Epithelial cell of esophagus (primary cell): ENCODE data around the gene SEC16A.

Source experiments
- DNase-seq: peaks from one replicate; pipeline ENCODE4 v3.0.0; 2010; ENCODE audit warnings: low read depth
- H3K4me3 ChIP-seq: 2 replicates; pipeline ENCODE4 v1.5.1; 2011; ENCODE audit warnings: mild to moderate bottlenecking, low read length, control low read depth
- CTCF ChIP-seq: IDR thresholded peaks from 2 replicates; pipeline ENCODE4 v1.5.1; 2011; ENCODE audit warnings: low read depth, mild to moderate bottlenecking, low read length, control low read depth, inconsistent platforms; ENCODE audit not compliant: insufficient read depth; ENCODE audit errors: missing control alignments

The SEC16A gene

DNA sequence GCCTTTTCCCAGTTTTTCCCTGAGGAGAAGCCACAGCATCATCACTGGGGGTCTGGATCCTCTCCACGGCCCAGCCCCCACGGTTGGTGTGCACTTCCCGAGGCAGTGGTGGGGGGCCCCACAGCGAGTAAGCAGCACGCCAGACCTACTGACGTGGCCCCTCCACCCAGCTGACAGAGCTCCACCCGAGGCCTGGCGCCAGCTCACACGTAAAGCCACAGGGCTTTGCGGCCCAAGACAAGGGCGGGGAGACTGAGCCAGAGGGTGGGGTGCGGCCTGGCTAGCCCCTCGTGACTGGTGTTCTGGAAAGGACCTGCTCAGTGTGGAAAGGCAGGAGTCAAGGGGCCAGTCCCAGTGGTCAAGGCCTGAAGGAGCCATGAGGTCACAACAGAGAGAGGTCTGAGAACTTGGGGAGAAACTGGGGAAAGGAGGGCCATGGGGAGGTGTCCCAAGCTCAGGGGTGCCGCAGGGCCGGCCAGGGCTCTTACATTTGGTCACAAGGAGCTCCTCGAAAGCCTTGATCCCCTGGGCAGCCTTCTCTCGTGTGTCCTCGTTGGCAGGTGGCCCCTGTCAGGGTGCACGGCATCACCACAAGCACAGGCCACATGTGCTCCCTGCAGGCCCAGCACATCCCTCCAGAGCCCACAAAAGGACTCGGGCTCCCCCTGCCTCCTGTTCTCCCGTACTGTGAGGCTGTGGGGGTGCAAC, 88.4 kb downstream of the SEC16A start:
- no peak for DNase-seq
- TF ChIP-seq CTCF, result no peak
- no peak overlapping the region for H3K4me3 ChIP-seq

DNA sequence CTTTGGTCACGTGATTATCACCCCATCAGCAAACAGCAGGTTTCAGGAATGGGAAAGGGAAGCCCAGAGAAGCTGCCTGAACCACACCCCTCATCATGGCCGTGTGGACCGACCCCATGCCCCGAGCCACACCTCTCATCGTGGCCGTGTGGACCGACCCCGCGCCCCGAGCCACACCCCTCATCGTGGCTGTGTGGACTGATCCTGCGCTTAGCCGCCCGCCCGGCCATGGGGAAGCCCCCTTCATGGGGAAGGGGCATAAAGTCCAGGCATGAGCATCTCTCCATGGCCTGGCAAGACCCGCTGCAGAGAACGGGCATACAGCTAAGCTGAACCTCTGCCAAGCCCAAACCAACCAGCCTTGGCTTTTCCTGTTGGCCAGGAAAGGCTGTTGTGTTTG, 89.3 kb downstream of the SEC16A start:
- no peak for DNase-seq
- TF ChIP-seq CTCF, result no peak
- no peak overlapping the region for H3K4me3 ChIP-seq

GRCh38 chr9:136392538-136393449, 90.0 kb downstream of the SEC16A start:
- TF ChIP-seq CTCF, result no peak
- no peak for DNase-seq
- H3K4me3 ChIP-seq, result no peak overlapping the region

- TF ChIP-seq CTCF, result no peak
- DNase-seq, result no peak
- no peak overlapping the region for H3K4me3 ChIP-seq
Measured at GRCh38 chr9:136391737-136392537, 90.9 kb downstream of the SEC16A start.
